Lung (tissue), 12 donors: ENCODE results near the gene C1orf21. TPM values are rescaled to one million over a fixed set of nuclear protein-coding genes. Genes with fewer than 3 reads are reported as not detected.

Experiments
- ATAC-seq: fragments of 200-7000 bp; cut with Tn5 transposase; one replicate; pipeline ENCODE4 v1.9.1; 2020; ENCODE audit warnings: moderate number of reproducible peaks; ENCODE audit not compliant: insufficient read depth, low FRiP score
- DNase-seq, 3 donors: peaks; one replicate each; pipeline ENCODE4 v3.0.0-alpha.2; 2013 to 2017
- H3K27ac ChIP-seq, 2 donors: one replicate each; pipeline ENCODE4 v1.5.1; 2013; ENCODE audit warnings: mild to moderate bottlenecking in 2 of 2, moderate library complexity in 2 of 2, control low read depth in 1 of 2, inconsistent platforms in 1 of 2, low read depth in 1 of 2, low read length in 1 of 2
- H3K27me3 ChIP-seq, 3 donors: one replicate each; pipeline ENCODE4 v1.5.1; 2013; ENCODE audit warnings: low read length in 2 of 3; ENCODE audit not compliant: control insufficient read depth in 3 of 3, insufficient read depth in 3 of 3
- H3K36me3 ChIP-seq, 4 donors: one replicate each; pipeline ENCODE4 v1.5.1; 2013; ENCODE audit warnings: low read length in 4 of 4, mild to moderate bottlenecking in 1 of 4, moderate library complexity in 1 of 4; ENCODE audit not compliant: control insufficient read depth in 4 of 4, insufficient read depth in 4 of 4
- H3K4me1 ChIP-seq, 5 donors: one replicate each; pipeline ENCODE4 v1.5.1; 2013; ENCODE audit warnings: low read length in 5 of 5, mild to moderate bottlenecking in 2 of 5, moderate library complexity in 1 of 5; ENCODE audit not compliant: control insufficient read depth in 5 of 5, insufficient read depth in 5 of 5
- H3K4me3 ChIP-seq: one replicate; pipeline ENCODE4 v1.5.1; 2013; ENCODE audit warnings: mild to moderate bottlenecking, control low read depth, moderate library complexity
- H3K9ac ChIP-seq, 2 donors: one replicate each; pipeline ENCODE4 v1.5.1; 2013; ENCODE audit warnings: low read length in 2 of 2, control low read depth in 1 of 2; ENCODE audit not compliant: insufficient read depth in 1 of 2
- H3K9me3 ChIP-seq, 4 donors: one replicate each; pipeline ENCODE4 v1.5.1; 2013; ENCODE audit warnings: low read length in 3 of 4, mild to moderate bottlenecking in 1 of 4, moderate library complexity in 1 of 4; ENCODE audit not compliant: control insufficient read depth in 4 of 4, insufficient read depth in 3 of 4
- WGBS, 2 donors: extraction: QIAGEN DNeasy Blood & Tissue Kit; methylation state at CpG; one replicate each; pipeline ENCODE4 v1.1.7; 2013; 5-methylcytosine and 5-hydroxymethylcytosine counted together
- polyA plus RNA-seq, 2 donors: library from polyadenylated mRNA; stranded (reverse); fragments of 200-250 nt; gene quantifications; one replicate each; pipeline ENCODE4 v1.2.1, GENCODE V29; 2013
- total RNA-seq, 2 donors: library from RNA; depleted of rRNA in 1 of 2; stranded (reverse); fragments of >200 nt in 1 of 2; gene quantifications; one replicate each; pipeline ENCODE4 v1.2.1, GENCODE V29; 2014 to 2021
- TF ChIP-seq, protein P1 (sequence below): IDR thresholded peaks from 2 replicates; pipeline ENCODE4 v1.5.1; 2012; ENCODE audit warnings: mild to moderate bottlenecking; ENCODE audit errors: control extremely low read depth, extremely low read depth
- donor health status: control.
- donor health status: control.
- donor health status: Bipolar disorder and iron deficiency.
- donor health status: healthy.
- donor health status: DM: yes; HTN: yes; CAD: no.

The C1orf21 gene
- total and polyA plus RNA-seq, 4 donors: 16.2 to 59.9 (median 45.5) TPM

GRCh38 chr1:184418652-184419349 is 32.0 kb downstream of the C1orf21 start:
- H3K9me3 ChIP-seq: no peaks in the 10 kb centered on the region
- H3K4me3 ChIP-seq: no peak overlapping the region
- no peak for DNase-seq
- no peaks in the 10 kb centered on the region for H3K27me3 ChIP-seq
- H3K4me1 ChIP-seq: peaks cover 0 to 24% (median 3%) of the 10 kb centered on the region in 5 donors
- TF ChIP-seq, protein P1, sequence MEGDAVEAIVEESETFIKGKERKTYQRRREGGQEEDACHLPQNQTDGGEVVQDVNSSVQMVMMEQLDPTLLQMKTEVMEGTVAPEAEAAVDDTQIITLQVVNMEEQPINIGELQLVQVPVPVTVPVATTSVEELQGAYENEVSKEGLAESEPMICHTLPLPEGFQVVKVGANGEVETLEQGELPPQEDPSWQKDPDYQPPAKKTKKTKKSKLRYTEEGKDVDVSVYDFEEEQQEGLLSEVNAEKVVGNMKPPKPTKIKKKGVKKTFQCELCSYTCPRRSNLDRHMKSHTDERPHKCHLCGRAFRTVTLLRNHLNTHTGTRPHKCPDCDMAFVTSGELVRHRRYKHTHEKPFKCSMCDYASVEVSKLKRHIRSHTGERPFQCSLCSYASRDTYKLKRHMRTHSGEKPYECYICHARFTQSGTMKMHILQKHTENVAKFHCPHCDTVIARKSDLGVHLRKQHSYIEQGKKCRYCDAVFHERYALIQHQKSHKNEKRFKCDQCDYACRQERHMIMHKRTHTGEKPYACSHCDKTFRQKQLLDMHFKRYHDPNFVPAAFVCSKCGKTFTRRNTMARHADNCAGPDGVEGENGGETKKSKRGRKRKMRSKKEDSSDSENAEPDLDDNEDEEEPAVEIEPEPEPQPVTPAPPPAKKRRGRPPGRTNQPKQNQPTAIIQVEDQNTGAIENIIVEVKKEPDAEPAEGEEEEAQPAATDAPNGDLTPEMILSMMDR: no peak
- no peak overlapping the region for H3K9ac ChIP-seq
- no peak overlapping the region for H3K27ac ChIP-seq
- WGBS, 2 donors: 35 to 66% methylated on average over 4 of the region's 4 CpGs
- no peak for ATAC-seq
- peaks cover 0 to 4% (median under 1%) of the 10 kb centered on the region in 4 donors for H3K36me3 ChIP-seq

DNA sequence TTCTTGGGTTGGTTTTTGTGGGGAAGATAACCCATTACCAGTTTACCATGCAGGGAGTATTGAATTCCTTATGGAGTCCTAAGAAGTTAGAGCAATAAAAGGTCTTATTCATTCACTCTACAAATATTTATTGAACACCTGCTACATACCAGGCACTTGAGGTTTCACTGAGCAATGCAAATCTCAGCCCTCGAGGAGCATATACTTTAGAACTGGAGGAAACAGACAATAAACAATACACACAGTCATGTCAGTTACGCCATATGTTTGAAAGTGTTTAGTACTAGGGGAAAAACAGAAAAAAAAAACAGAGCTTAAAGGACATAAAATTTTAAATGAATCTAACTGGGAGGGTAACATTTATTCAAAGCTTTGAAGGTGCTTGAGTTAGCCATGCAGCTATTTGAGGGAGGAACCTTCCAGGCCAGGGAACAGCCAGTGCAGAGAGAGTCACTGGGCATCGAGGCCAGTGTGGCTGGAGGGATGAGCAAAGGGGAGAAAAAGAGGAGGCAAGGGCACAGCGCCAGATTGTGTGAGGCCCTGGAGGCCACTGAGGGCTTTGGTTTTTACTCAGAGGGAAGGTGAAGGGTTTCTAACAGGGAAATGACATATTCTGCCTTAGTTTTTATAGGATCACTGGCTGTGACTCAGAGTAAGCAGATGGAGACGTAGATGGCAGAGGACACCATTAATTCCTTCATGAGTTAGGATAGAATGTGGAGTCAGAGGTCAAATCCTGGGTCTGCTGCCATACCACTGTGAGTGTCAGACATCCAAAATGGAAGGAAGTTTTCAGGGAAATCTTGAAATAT is 32.7 kb downstream of the C1orf21 start:
- ATAC-seq (no peak), DNase-seq (no peak)
- no peak overlapping the region for H3K27ac ChIP-seq
- peaks cover 0 to 30% (median 3%) of the 10 kb centered on the region in 5 donors for H3K4me1 ChIP-seq
- H3K27me3 ChIP-seq: no peaks in the 10 kb centered on the region
- no peak overlapping the region for H3K9ac ChIP-seq
- no peaks in the 10 kb centered on the region for H3K9me3 ChIP-seq
- no peak overlapping the region for H3K4me3 ChIP-seq
- 73 to 75% methylated on average over 5 of the region's 5 CpGs for WGBS, 2 donors
- TF ChIP-seq, protein P1: no peak
- H3K36me3 ChIP-seq: peaks cover 0 to 1% (median 0%) of the 10 kb centered on the region in 4 donors

DNA sequence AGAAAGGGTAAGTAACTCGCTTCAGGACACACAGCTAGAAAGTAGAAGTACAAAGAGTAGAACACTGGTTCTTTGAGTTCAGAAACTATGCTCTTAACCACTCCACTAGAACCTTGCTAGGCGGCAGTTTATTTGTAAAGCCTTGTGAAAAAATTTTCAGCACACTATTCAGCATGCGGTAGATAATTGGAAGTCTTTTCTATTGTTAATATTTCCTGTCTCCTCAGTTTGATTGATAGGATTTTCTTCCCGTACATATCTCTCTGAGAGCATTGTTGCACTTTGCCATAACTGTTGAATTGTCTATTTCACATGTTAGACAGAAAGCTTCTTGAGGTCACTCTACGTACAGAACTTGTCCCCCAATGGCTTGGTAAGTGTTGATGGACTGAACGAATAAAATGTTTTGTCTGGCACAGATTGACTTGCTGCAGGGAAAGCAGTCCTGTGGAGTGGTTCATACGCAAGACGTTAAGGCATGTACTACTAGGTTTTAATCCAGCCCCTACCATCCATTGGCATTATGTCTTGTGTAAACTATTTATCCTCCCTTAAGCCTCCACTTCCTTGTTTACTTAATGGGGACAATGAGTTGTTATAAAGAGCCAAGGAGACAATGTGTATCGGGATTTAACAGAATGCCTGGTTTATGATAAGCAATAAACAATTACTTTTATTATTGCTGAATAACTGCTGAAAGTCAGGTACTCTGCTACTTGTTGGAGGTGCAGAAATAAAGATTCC is 35.8 kb downstream of the C1orf21 start:
- ATAC-seq (no peak), DNase-seq (peak in 2 of 3 donors; percentile 26 to 45)
- no peaks in the 10 kb centered on the region for H3K9me3 ChIP-seq
- no peaks in the 10 kb centered on the region for H3K27me3 ChIP-seq
- 49 to 74% methylated on average over 9 of the region's 9 CpGs for WGBS, 2 donors
- peaks cover 0 to 42% (median 0%) of the 10 kb centered on the region in 5 donors for H3K4me1 ChIP-seq
- no peak overlapping the region for H3K4me3 ChIP-seq
- peak overlapping the region in 1 of 2 donors; percentile 56 for H3K27ac ChIP-seq
- H3K9ac ChIP-seq: no peak overlapping the region
- peaks cover 0 to 1% (median 0%) of the 10 kb centered on the region in 4 donors for H3K36me3 ChIP-seq
- TF ChIP-seq, protein P1: no peak
